ENCODE results near the gene DOCK11.

DNA sequence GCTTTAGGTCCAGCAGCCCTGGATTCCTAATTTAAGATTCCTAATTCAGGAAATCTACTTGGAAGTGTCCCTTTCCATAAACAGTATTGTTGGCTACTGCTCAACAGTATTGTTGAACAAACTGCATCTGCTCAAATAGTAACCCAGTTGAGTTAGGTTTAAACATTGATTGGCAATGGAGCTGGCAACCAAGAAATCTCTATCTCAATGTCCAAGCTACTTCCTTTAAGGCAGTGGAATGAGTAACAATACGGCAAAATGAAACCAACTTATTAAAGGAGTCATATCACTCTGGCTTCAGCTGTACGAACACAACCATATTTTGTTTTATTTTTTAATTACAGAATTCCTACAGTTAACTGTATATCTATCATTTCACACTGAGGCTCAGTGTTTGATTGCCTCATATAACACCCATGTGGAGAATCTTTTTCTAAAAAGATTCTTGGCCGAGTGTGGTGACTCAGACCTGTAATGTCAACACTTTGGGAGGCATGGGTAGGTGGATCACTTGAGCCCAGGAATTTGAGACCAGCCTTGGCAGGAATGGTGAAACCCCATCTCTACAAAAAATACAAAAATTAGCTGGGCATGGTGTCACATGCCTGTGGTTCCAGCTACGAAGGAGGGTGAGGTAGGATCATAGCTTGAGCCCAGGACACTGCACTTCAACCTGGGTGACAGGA lies 160.1 kb downstream of the DOCK11 start:
- TF ChIP-seq POLR2AphosphoS5 (IDR thresholded peaks at IDR 0.05; ENCODE audit: borderline replicate concordance, low read depth, low read length) (no peak), EZH2 (IDR thresholded peaks at IDR 0.05) (no peak), FOXP2 (optimal IDR thresholded peaks at IDR 0.05; ENCODE audit: control extremely low read depth, extremely low read length, insufficient read depth) (no peak)
